Measurements from ENCODE around the gene FAM25C.
"Not testable (repeated sequence)": the region's sequence is repeated elsewhere in the genome, so short reads cannot be mapped to it uniquely, and the experiment has no call there.

FAM25C gene

DNA sequence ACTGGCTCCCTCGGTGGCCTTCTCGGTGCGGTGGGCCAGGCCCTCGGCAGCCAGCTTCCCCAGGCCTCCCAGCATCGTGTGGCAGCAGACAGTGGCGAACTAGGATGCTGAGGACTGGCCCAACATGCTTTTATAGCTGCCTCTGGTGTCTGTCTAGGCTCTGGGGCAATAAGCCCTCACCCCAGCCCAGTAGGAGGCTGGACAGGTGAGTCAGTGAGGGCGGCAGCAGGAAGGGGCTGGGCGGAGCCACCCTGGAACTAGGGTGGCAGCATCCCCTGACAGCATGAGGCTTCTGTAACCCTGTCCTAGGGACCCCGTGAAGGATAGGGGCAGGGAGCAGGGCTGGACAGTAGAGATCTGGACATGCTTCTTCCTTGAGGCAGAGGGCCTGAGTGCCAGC is at the start of gene FAM25C:
Gene FAM25C, minus strand, starts transcription at position 101 of the 400 bp plus-strand sequence. Its CDS starts 26 bp downstream, at position 75.
- not testable (repeated sequence) for DNase-seq (ENCODE audit: low read depth)

DNA sequence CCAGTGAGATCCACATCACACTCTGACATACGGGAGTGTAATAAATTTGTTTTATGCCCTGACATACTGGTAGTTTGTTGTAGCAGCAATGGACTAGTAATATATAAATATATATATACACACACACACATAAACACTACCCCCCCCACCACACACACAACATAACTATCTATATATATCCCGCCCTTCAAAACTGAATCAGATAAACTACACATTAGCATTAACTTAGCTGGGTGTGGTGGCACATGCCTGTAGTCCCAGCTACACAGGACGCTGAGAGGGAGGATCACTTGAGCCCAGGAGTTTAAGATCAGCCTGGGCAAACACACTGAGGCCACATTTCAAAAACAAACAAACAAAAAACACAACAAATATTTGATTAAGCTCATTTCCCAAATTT is 45.0 kb upstream of the FAM25C start:
- DNase-seq (ENCODE audit: low read depth), result not testable (repeated sequence)

DNA sequence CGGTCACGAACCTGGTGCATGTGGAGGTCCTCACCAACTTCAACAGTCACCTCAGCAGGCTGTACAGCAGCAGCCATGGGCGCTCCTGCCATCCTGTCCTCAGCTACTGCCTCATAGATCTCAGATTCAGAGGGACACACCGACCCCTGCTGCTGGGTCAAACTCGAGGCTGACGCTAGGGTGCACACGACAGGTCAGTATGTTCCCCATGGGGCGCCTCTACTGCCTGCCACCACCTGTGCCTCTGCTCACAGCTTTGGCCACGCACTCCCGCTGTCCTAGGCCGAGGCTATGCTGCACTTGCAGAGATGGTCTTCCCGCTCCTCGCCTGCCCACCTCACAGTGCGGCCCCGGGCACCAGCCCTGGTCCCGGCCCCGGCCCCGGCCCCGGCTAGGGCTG is 31.8 kb upstream of the FAM25C start:
- DNase-seq (ENCODE audit: low read depth), result not testable (repeated sequence)

DNA sequence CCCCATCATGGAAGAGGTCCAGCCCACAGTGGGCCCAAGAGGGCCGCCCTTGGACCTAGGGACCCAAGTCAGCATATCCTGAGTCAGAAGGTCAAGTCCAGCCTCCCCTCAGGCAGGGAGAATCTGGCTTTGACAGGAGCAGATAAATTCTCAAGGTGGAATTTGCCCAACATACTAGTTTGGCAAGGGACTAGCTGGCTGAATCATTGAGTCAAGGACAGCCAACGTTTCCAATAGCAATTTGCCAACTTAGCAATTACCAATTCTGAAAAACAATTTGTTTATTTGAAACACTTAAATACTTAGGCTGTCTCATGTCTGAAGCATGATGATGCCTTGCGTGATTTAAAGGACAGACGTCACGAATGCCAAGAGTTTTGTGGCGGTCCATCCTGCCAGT is 2.7 kb upstream of the FAM25C start:
- not testable (repeated sequence) for DNase-seq (ENCODE audit: low read depth)

DNA sequence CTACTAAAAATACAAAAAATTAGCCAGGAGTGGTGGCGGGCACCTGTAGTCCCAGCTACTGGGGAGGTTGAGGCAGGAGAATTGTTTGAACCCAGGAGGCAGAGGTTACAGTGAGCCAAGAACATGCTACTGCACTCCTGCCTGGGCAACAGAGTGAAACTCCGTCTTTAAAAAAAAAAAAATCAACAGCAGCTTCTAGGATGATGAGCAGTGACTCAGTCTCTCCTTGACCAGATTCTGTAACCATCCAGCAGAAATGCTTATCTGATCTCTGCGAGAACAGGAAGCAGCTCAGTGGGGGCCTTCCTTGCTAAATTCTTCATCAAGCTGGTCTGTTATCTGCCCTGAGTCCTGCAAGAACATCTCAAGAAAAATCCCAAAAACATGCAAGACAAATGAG is 5.5 kb downstream of the FAM25C start:
- not testable (repeated sequence) for DNase-seq (ENCODE audit: low read depth)

DNA sequence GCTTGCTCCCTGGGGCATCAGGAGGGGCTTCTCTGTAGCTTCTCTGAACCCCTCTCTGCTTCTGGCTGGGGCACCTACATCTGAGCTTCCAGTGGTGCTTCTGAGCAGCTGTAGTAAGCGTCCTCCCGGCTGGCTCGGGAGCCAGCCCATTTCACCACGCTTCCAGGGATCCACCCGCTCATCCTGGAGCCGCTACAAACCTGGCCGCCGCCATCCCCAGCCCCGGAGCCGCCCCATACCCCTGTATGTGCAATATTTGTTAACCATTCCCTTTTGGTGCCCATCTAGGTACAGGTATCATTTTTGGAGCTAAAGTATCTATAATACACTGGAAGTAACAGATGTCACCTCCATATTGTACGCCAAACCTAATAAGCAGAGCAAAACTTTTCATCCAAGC is 7.0 kb downstream of the FAM25C start:
- DNase-seq (ENCODE audit: low read depth), result not testable (repeated sequence)

DNA sequence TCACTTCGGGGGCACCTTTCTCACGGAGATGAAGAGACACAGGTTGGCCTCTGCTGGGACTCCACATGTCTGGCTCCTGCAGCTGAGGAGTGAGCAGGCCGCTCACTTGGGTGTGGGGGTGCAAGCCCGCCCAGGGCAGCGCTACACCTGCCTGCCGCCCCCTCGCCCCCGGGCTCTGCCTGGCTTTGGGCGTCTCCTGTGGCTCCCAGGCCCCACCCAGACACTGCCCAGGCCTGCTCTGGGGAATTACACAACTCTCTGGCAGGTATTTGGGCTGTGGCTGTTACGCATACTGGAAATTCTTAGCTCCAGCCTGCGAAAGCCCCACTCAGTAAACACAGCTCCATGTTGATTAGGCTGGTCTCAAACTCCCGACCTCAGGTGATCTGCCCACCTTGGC is 7.9 kb downstream of the FAM25C start:
- DNase-seq (ENCODE audit: low read depth), result not testable (repeated sequence)

DNA sequence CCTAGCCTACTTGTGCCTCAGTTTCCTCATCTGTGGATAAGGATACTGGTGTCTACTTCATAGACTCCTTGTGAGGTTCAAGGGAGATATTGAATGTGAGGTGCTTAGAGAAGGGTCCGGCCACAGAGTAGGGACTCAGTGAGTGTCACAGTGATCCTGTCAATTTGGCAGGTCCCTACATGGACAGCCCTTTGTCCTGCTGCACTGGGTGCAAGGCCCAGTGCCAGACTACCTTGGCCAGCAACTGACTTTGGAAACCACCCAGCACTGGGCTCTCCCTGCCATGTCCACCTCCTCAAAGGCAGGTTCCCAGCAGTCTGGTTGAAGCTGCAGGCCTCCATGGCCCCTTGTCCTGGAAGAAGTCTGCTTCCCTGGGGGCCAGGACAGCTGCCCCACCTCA is 9.5 kb downstream of the FAM25C start:
- DNase-seq (ENCODE audit: low read depth), result not testable (repeated sequence)

DNA sequence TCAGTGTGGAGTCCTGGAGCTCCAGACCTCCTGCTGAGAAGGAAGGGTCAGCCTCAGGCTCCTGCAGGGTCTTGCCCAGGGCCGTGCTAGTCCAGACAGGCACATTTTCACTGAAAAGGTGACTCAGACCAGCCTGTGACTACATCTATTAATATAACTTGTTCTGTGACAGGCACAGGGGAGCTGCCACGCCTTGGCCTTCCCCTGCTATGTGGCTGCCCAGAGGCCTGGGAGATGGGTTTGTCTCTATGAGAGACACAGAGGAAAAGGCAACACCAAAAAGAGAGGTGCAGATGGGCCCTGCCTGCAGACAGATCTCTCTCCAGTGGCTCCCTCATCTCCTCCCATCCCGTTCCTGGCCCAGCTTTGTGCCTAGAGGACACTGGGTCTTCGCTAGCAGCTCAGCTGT is 10.0 kb downstream of the FAM25C start:
- not testable (repeated sequence) for DNase-seq (ENCODE audit: low read depth)

DNA sequence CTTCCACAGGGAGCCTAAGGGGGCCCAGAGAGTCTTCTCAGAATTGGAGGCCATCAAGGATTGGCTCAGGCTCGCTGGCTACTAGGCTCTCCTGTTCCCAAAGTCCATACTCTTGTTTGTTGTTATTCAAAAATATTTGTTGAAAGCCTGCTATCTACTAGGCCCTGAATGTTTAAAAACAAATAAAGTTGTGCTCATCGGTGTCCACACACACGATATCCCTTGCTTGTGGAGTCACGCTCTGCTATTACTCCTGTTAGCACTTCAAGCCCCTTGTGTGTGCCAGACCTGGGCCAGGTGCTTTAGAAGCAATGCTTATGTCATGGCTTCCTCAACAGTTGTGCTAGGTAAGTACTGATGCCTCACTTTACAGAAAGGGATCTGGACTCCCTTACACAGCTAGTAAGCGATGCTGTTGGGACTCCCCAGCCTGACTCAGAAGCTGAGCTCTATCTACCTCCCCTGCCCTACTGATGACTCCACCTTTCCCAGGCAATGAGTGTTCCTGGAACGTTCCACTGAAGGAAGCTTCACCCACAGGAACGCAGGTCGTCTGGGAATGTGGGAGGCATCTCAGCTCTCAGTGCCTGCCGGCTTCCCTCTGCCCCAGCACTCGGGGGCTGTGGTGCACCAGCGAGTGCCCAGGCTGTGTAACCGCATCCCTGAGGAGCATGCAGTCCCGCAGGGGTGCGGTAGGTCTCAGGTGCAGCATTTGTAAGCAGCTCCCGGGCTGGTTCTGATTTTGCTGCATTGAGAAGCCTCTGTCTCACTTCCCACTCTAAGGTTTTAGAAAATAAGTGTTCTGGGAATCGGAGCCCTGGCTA is 10.7 kb downstream of the FAM25C start:
- not testable (repeated sequence) for DNase-seq (ENCODE audit: low read depth)

DNA sequence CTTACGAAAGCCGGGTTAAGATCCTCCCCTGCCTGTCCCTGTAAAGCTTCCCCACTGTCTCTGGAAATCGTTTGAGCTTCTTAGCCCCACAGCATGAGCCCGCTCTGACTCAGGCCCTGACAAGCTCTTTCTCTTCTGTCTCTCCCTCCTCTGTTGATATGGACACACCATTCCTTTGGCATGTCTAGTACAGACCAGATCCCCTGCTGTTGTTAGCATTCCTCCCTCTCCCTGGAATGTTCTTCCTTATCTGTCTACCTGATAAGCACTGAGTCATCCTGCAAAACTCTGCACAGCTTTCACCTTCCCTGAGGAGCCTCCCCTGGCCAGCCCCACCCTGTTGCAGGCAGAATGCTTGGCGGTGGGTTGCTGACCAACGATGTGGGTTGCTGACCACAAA is 11.6 kb downstream of the FAM25C start:
- DNase-seq (ENCODE audit: low read depth), result not testable (repeated sequence)

DNA sequence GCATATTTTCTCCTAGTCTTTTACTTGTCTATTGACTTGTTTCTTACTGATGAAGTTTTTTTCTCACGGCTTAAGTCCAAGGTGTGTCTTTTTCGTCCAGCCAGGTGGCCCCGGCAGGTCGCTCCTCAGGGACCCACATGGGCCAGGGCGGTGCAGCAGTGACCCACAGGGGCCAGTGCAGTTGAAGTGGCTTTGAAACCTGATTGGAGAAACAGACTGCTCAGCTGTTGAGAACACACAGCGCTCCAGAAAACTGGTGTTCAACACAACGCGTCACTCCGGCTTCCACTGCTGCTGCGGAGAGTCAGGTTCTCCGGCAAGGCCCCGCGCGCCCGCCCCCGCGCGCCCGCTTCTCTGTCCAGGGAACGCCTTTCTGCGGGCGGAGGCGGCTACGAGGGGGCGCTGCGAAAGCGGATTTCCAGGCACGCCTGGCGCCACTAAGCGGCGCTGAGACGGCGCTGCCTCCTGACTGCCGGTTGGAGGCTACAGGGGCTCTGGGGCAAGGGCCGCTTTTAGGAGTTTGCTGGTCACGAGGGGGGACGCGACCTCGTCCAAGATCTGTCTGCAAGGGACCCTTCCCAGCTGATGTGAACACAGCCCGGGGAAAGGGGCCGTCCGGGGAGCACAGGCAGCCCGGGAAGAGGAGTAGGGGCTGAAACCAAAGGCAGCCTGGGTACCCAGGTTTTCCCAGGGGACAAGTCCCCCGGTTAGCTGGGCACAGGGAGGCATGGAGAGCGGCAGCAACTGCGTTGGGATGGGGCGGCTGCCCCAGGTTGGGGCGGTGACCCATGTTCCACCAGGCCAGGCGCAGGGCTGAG is 13.0 kb downstream of the FAM25C start:
- DNase-seq (ENCODE audit: low read depth), result not testable (repeated sequence)

DNA sequence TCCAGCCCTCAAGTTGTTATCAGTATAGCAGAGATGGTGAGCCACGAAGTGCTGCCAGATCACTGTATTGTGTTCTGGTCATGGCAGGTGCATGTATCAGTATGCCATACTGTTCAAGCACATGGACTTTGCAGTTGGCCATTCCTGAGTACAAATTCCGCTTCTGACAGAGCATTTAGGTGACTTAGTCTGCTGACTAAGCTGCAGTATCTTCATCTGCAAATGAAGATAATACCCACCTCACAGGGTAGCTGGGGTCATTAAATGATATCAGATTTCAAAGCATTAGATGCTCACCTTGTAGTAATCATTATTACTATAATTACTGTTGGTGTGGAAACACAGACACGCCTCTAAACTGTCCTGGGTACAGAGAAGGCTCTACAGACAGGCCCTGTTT is 24.2 kb downstream of the FAM25C start:
- DNase-seq (ENCODE audit: low read depth), result not testable (repeated sequence)

DNA sequence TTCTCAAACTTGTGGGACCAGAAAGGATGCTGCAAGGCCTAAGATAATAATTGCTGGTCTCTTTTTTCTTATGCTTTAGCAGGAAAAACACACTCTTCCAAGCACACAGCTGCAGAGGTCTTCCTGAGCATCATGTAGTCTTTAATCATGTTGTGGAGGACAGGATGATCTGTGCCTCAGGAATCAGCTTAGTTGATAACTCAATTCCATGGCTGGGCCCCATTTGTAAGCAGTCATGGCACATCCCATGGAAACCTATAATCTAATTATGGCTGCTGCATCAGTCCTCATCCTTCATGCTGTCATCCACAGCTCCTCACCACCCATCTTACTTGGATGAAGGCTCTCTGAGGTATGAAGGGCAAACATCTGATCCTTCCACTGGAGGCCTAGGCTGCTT is 26.5 kb downstream of the FAM25C start:
- DNase-seq (ENCODE audit: low read depth), result not testable (repeated sequence)

DNA sequence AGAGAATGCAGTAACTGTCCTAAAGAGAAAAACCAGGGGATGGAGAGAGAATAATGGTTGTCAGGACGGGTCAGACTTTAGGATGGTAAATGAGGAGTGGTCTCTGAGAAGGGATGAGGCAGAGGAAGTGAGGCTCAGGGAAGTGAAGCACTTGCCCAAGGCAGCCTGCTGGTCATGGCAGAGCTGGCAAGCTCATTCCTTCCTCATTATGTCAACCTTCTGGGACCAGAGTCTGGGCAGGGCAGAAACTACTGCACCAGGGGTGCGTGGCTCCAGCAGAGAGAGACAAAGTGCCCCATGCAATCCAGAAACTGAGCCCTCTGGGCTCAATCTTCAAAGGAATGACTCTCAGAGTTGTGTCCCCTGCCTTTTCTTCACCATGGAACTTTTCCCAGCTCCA is 27.5 kb downstream of the FAM25C start:
- not testable (repeated sequence) for DNase-seq (ENCODE audit: low read depth)

DNA sequence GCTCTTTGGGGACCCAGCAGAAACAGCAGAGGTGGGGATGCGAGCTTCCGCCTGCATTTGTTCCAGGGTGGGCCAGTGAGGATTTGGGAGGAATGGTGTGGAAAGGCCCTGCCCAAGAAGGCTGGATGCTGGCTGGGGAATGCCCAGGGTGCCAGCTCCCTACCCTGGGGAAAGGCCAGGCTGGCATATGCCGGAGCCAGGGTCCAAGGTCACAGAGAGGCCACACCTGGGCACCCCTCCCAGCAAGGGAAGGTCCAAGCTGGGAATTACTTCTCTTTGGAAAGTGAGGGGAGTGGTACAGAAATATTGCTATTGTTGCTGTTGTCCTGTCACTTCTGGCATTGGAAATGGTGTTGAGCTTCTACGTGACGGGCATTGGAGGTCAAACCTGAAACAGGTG is 28.0 kb downstream of the FAM25C start:
- DNase-seq (ENCODE audit: low read depth), result not testable (repeated sequence)

DNA sequence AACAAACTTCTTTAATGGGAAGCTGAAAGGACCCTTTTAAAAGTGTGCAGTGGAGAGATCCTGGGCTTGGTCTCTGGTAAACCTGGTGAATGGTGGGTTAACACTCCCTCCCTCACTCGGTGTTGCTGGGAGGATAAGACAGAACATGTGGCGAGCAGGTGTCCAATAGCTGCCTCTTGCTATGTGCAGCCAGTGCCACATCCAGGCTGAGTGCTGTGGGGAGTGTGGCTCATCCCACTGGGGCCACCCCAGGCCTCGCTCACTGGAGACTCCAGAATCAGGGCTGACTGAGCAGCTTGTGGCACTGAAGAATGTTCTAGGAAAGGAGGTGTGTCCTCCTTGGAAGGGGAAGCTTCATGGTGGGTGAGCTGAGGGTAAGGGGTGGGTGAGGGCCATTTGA is 29.5 kb downstream of the FAM25C start:
- DNase-seq (ENCODE audit: low read depth), result not testable (repeated sequence)

DNA sequence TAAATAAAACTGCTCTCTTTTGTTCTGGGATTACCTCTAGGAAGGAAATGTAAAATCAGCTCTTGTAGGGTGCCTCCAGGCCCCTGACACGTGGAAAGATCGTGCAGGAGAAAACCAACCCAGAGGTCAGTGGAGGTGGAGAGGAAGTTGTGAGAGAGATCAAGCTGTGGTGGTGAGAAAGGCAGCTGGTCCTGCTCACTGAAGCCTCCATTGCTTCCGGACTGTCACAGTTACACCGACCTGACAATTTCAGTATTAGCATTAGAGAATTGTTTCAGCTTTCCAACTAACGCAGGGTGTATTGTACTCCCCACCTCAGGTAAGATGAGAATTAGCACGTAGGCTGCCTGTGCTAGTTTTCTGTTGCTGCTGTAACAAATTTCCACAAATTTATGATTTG is 30.6 kb downstream of the FAM25C start:
- DNase-seq (ENCODE audit: low read depth), result not testable (repeated sequence)

DNA sequence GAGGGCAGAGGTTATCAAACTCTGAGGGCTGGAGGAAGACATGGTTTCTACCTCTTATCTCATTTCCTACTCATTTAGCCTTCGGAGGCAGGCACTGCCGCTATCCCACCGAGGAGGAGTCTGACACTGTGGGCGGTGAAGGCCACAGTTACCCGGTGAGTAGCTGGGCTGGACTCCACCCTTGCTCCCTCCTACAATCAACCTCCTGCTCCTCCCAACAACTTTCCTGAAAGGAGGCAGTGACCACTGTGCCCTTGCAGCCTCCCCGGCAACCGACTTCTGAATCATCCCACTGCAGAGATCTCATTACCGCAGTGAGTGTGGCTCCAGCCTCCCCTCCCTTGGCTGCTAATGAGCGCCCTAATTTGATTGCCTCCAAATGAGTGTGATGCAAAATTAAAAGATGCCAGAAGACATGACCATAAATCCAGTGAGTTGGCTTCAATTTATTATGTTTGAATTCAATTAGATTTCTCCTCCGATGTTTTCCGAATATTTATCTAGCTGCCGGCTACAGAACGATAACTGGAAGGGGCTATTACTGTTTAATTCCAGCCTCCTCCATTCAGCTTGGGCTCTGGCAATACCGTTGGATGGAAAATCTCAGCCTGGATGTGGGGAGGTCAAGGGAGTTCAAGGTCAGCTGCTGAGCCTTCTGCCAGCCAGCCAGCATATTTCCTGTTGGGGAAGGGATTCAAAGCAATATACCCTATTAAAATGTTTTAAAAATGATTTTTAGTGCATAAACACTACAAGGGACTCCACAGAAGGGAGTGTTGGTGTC is 35.1 kb downstream of the FAM25C start:
- not testable (repeated sequence) for DNase-seq (ENCODE audit: low read depth)

DNA sequence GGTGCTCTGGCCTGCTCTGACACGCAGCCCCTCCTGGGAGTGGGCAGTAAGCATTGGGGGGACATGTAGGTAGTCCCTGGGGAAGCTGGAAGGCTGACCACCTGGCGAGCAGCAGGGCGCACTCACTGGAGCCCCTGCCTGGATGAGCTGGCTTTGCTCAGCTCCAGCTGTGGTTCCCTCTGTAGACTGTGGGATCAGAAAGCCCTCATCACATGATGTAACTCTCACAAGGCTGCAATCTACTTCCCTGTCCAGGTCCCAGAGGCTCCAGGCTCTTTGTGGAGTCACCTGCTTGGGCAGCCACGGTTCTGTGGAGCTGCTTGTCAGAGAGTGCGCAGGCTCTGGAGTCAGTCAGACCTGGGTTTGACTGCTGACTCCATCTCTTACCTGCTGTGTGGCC is 36.8 kb downstream of the FAM25C start:
- DNase-seq (ENCODE audit: low read depth), result not testable (repeated sequence)

DNA sequence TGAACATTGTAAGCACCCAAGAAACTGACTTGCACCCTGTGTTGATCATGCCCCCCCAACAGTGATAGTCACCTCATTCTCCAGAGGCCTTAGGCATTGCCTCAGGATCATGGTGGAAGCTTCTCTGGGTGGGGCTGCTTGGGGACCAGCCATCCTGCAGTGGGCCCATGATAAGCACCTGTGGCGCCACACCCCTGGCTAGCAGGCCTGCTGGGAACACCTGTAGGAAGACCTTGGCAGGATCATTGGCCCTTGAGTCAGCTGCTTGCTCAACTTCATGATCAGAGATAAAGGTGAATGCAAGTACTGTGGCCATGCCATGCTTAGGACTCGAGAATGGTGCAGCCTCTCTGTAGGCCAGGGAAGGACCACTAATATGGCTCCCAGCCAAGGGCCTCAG is 38.9 kb downstream of the FAM25C start:
- DNase-seq (ENCODE audit: low read depth), result not testable (repeated sequence)

DNA sequence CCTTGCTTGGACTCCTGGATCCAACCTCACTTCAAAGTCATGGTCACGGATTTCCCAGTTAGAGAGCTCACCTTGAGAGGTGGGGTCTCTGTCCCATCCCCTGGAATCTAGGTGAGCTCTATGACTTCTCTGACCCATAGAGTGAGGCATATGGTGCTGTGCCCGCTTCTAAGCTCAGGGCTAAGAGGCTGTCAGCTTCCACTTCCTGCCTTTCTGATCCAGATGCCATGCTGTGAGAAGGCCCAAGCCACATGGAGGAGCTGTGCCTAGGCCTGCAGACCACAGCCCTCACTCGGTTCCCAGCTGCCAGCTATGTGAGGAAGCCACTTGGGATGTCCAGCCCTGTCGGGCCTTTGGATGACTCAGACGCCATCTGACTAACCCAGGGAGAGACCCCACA is 39.9 kb downstream of the FAM25C start:
- not testable (repeated sequence) for DNase-seq (ENCODE audit: low read depth)

All from stimulated activated CD8-positive, alpha-beta memory T cell treated with anti-CD3 and anti-CD28 coated beads, Interleukin-15, amount 100 ng/mL, for 24 hours (primary cell).